Measurements from ENCODE around the gene PDZD7. TPM values are rescaled to one million over a fixed set of nuclear protein-coding genes. Genes with fewer than 3 reads are reported as not detected.

Gene PDZD7
- total and polyA plus RNA-seq, 2 donors (not counting 3 experiments of a cell fraction or from before 2014, with no cell fraction given): 0.41 to 1.6 TPM

DNA sequence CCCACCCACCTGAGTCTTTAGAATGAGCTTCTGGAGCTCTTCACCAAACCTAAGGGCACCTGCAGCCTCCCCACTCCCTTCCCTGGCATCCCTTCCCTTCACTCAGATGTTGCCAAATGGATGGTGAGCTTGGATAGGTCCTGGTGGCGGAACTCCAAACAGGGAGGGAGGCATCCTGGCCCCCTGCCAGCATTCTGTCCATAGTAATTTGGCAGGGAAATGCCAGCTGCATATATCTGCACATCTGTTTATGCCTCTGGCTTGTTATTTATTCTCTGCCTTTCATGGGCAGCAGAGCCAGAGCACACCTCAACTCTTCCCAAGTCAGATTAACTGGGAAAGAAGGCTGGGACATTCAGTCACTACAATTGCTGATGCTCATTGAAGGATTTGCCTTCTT lies 48.9 kb upstream of the PDZD7 start:
- H3K36me3 ChIP-seq (ENCODE audit: control insufficient read depth in 2 of 2, extremely low read depth in 1 of 2, insufficient read depth in 2 of 2, low read length in 2 of 2): no peaks in the 10 kb centered on the region
- H3K79me2 ChIP-seq (ENCODE audit: control insufficient read depth, insufficient read depth, low read length): no peaks in the 10 kb centered on the region
- no peaks in the 10 kb centered on the region for H3K9me3 ChIP-seq (replicated peaks; ENCODE audit: control insufficient read depth, insufficient read depth, low read length)
- DNase-seq (ENCODE audit: low read depth, low spot score): no peak
- no peaks in the 10 kb centered on the region for H3K4me1 ChIP-seq (ENCODE audit: control insufficient read depth, extremely low read depth, insufficient read depth, low read length)
- BruUV-seq (replicated peaks): no TSS peak
- no peaks in the 10 kb centered on the region for H3K9me1 ChIP-seq (replicated peaks; ENCODE audit: control insufficient read depth, extremely low read depth, insufficient read depth, low read length)
- no peak for FAIRE-seq
- TF ChIP-seq POLR2A (IDR thresholded peaks at IDR 0.05; ENCODE audit: low read depth, low read length) (no peak), FOS (IDR thresholded peaks at IDR 0.05; ENCODE audit: borderline replicate concordance, insufficient read depth, low read length) (no peak), JUN (IDR thresholded peaks at IDR 0.05; ENCODE audit: borderline replicate concordance, insufficient read depth, insufficient read length, low read depth) (no peak), MYC (IDR thresholded peaks at IDR 0.05; ENCODE audit: low read depth, low read length) (no peak), CTCF (IDR thresholded peaks at IDR 0.05; ENCODE audit: extremely low read depth in 1 of 2, insufficient read depth in 1 of 2, low read depth in 1 of 2, low read length in 2 of 2) (no peak), GATA2 (IDR thresholded peaks at IDR 0.05; ENCODE audit: insufficient read depth, insufficient read length, low read depth, low read length) (no peak), EZH2 (IDR thresholded peaks at IDR 0.05; ENCODE audit: borderline replicate concordance, low read depth, low read length, severe bottlenecking) (no peak), POLR2AphosphoS5 (IDR thresholded peaks at IDR 0.05; ENCODE audit: insufficient read depth, low read depth, low read length) (no peak)
- TF ChIP-seq, protein P1, sequence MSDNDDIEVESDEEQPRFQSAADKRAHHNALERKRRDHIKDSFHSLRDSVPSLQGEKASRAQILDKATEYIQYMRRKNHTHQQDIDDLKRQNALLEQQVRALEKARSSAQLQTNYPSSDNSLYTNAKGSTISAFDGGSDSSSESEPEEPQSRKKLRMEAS (IDR thresholded peaks at IDR 0.05; ENCODE audit: insufficient read depth, insufficient read length): no peak
- ChIA-PET CTCF (interaction anchor here (0.7 to 2.8 kb wide), 3 partner anchors 16 to 63 kb away, joined by 3 to 8 read pairs (median 4); no protein-coding TSS in a partner anchor), POLR2A (no interaction called here)
- intact Hi-C loops (cut with micrococcal nuclease) (no loop called here), dilution Hi-C loops (cut with MboI; ENCODE audit: extremely low pct_ligation_motif_present, low sequenced_read_pairs) (no loop called here)
- no peak overlapping the region for H3K27ac ChIP-seq (ENCODE audit: insufficient read depth, low read depth, low read length)
- H3K27me3 ChIP-seq (ENCODE audit: control insufficient read depth in 2 of 2, insufficient read depth in 2 of 2, low read length in 2 of 2): peaks cover 5 to 15% of the 10 kb centered on the region in 2 experiments
- no peak overlapping the region for H3K4me2 ChIP-seq (ENCODE audit: insufficient read depth, low read length)
- H4K20me1 ChIP-seq (replicated peaks; ENCODE audit: control insufficient read depth, extremely low read depth, insufficient read depth, low read length): no peaks in the 10 kb centered on the region
- H3K4me3 ChIP-seq (replicated peaks in 1 of 3; ENCODE audit: insufficient read depth in 1 of 3, low read depth in 1 of 3, low read length in 3 of 3): no peak overlapping the region
- H3K9ac ChIP-seq (replicated peaks; ENCODE audit: extremely low read depth, insufficient read depth, low read length): no peak overlapping the region
- H2AFZ ChIP-seq (ENCODE audit: low read depth, low read length): no peak overlapping the region

All from endothelial cell of umbilical vein (primary cell).